Glomerular endothelial cell (primary cell): ENCODE data around the gene BTG3. TPM values are rescaled to one million over a fixed set of nuclear protein-coding genes. Genes with fewer than 3 reads are reported as not detected.

Experiments used
- DNase-seq: peaks from one replicate; pipeline ENCODE4 v3.0.0-alpha.2; 2011; ENCODE audit warnings: low read depth, low spot score; ENCODE audit errors: extremely low read depth
- total RNA-seq: library from RNA; depleted of rRNA; stranded (reverse); fragments of >200 nt; gene quantifications from 2 replicates; pipeline ENCODE4 v1.2.3, GENCODE V29; 2015

BTG3 gene
- total RNA-seq, 1 donor from 2014 or later, result 46.7 TPM

DNA sequence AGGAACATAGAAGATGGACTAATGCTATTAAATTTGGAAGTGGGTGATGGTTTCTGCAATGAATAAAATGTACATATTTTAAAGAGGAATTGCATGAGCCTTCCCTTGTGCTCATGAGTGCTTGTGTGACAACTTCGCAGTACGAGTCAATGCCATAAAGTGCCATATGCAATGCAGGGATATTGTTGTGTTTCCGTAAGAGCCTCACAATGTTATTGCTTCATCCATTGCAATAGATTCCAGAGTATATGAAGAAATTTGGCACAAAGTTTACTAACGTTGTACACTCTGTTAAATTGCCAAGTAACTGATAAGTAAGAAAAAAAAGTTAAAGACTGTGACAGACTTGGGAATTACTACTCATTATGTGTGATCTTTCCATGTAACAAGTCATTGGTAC lies 22.3 kb downstream of the BTG3 start:
- no peak for DNase-seq

DNA sequence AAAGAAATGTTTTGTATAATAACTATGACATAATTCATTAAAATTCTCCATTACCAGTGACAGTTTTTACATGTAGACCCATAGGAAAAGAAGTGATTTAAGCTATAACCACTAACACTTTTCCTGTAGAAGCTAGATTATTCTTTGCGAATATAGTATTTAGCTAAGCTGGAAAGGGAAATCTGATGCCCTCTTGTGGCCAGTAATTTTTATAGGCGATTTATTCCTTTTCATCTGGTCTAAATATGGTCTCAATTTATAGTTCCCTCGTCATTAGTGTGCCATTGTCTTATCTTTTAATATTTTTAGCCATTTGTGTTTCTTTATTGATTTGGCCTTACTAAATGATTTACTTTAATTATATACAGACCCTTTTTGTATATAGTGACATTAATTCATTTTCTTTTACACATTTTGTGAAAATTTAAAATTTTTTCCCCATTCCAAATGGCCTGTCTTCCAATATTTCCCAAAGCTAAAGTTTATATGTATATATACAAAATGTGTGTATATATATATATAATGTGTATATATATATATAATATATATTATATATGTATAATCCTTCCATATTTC lies 26.7 kb downstream of the BTG3 start:
- peak; percentile 36 for DNase-seq

DNA sequence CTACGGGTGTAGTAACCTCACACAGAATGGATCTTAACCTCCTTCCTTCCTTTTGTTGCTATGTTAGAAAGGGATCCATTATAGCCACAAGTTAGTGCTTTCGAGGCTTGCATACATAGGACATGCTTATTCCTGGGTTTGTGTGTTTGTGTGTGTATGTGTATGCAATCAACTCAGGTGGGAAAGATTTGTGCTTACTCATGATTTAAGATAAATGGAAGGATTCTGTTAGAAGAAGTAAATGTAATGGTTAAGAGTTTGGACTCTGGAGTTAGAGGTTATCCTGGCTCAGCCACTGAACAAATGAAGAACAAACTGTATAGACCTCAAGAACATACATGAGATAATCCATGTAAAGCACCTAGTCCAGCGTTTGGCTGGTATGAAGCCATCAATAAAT lies 28.8 kb downstream of the BTG3 start:
- DNase-seq, result no peak

DNA sequence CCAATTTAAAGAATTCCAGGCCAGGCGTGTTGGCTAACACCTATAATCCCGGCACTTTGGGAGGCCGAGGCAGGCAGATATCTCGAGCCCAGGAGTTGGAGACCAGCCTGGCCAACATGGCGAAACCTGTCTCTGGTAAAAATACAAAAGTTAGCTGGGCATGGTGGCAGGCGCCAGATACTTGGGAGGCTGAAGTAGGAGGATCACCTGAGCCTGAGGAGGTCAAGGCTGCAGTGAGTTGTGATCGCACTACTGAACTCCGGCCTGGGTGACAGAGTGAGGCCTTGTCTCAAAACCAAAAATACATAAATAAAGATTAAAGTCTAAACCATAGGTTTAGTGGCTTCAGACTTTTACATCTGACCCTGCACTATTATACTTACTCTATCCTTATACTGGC lies 32.4 kb downstream of the BTG3 start:
- DNase-seq, result no peak

- DNase-seq, result no peak
Measured at GRCh38 chr21:17578876-17579275, 33.8 kb downstream of the BTG3 start.

DNA sequence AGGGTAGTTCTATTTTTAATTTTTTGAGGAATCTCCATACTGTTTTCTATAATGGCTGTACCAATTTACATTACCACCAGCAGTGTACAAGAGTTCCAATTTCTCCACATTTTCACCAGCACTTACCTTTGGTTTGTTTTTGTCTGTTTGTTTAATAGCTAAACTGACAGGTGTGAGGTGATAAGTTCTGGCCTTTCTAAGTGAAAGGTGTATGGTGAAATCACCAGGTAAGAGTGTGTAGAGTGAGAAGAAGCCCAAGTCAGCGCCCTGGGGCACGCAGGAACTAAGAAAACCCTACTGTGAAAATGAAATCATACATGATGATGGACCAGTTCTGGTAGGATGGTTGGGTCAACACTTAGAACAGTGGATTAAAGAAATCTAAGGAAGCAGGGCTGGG lies 34.5 kb downstream of the BTG3 start:
- DNase-seq, result no peak

- DNase-seq, result no peak
Measured at GRCh38 chr21:17577701-17578100, 35.0 kb downstream of the BTG3 start.

GRCh38 chr21:17576080-17576835 lies 36.4 kb downstream of the BTG3 start:
- DNase-seq, result no peak

- no peak for DNase-seq
Measured at GRCh38 chr21:17575076-17575475, 37.6 kb downstream of the BTG3 start.

DNA sequence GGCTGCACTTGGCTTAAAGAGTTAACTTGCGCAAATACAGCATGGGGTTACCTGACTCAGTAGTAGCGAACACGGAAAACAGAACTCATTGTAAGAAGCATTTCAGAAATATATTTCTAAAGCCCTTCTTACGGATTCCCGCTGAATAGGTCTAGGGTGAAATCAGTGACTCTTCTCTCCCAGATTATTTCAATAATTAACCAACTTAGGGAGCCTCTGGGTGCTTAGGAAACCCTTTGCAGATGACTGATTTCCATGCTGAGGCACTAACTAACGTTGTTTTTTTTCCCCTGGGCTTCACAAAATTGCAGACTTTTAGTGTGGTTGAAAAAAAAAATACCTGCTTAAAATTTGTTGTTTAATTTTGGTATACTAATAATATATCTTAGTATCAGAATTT lies 40.3 kb downstream of the BTG3 start:
- no peak for DNase-seq

DNA sequence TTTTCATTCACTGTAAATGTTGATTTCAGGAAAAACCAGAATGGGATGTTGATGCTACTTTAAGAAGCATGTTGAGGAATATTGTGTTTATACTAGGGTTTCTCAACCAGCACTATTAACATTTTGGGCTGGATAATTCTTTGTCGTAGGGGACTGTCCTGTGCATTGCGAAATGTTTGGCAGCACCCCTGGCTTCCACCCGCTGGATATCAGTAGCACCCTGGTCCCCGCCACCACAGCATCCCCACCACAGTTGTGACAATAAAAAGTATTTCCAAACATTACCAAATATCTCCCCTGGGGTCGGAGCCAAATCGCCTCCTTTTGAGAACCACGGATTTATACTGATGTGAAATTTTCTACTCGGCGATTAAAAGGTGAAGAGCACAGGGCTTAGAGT lies 41.9 kb downstream of the BTG3 start:
- no peak for DNase-seq

DNA sequence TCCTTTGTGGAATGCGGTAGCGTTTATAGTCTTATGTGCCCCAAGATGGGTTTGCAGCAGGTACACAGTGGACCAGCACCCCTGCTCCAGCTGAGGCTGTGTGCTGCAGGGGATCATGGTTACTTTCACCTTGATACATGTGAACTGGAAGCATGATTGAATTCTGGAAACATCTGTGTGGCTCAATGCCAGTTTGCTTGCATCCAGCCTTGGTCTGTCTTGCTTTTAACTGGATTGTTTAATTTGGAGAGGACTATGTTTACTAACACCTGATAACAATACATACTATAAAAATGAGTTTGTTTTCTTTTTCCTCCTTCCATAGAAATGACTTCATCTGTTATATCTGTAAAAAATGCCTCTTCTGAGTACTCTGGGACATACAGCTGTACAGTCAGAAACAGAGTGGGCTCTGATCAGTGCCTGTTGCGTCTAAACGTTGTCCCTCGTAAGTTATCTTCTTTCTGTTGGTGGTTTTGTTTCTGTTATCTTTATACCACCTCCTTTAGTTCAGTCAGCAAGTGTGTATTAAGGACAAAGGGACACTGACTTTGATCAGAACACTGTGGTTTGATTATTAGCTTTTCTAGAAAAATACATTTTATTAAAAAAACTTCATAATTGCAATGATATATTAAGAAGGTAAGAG lies 52.2 kb downstream of the BTG3 start:
- no peak for DNase-seq

DNA sequence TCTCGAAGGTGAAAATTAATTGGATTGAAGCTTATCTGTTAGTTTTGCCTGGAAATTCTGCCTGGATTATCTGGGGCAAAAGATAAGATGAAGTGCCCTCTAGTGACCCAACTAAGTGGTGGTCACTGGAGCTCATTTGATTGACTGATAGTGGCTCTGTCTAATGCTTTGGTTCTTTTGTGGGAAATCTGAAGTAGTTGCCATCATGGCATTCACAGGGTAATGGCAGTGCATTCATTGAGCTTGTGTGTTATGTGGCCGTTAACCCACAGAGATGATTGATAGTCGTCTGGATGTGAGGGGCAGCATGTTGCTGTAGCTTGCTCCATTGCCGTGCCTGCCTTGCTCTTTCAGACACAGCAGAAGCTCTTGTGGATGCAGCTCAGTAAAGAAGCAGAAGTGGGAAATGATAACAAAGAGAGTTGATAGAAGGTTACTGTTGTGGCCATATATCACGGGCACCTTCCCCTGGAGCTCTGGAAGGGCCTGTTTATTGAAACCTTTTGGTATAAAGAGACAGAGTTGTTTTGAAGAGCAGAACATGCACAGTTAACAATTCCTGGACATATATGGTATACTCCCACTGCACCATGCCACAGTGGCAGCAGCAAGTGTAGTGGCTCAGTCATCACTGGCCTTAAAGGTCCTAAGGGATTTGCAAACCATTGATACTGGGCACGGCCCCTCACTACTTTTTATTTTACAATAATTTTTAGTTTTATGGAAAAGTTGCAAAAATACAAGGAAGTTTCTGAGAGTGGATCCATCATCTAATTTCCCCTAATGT lies 57.8 kb downstream of the BTG3 start:
- DNase-seq, result no peak

GRCh38 chr21:17554120-17554519 lies 58.6 kb downstream of the BTG3 start:
- DNase-seq, result no peak

DNA sequence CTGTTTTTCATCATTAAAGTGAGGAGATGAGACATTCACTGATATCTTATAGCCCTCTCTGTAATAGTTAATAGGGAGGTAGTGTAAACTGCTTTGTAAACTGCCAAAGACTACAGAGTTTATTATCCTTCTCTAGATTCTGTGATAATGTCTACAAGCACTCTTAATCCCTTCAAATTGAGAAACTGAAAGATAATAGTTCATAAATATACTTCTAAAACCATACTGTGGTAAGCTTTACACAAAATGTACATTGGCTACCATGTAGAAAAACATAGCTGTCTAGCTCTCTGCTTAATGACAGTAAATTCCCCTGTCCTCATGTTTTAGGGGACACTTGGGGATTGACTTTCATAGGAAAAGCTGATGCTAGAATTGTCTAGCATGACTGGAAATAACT lies 60.3 kb downstream of the BTG3 start:
- DNase-seq, result no peak

DNA sequence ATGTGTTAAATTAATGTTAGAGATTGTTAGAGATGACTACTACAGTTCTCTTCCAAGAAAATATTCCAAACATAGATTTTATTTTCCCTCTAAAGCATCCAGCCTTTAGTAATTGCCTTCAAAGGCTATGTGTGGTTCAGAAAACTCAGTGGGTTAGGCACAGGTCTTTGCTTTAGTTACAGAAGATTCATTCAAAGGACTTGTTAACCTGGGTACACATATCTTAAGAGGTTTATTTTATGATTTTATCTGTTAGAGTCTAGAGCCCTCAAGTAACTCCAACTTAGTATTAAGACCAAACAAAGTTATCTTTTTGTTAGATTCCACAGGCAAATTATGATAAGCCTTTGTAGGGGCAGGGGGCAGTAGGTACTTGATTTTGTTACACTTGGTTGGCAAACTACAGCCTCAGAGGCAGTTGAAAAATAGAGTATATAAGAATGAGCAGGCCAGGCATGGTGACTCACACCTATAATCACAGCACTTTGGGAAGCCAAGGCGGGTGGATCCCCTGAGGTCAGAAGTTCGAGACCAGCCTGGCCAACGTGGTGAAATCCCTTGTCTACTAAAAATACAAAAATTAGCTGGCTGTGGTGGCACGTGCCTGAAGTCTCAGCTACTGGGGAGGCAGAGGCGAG lies 61.9 kb downstream of the BTG3 start:
- DNase-seq, result no peak

DNA sequence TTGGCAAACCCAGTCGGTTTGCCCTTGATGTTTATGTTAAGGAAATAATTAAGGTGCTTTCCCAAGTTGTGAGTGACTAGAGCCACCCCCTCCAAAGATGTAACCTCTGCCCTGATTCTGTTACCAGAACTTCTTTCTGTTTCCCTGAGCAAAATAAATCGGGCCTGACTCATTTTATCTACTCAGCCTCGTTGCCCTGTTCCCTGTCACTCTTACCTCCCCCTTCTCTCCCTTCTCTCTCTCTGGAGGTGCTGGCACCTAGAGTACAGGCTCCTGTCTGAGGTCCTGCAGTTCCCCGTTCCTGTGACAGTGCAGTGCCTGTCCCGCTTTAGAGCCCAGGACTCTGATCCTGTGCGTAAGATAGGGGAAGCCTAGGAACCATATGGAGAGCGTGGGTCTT lies 64.4 kb downstream of the BTG3 start:
- no peak for DNase-seq

DNA sequence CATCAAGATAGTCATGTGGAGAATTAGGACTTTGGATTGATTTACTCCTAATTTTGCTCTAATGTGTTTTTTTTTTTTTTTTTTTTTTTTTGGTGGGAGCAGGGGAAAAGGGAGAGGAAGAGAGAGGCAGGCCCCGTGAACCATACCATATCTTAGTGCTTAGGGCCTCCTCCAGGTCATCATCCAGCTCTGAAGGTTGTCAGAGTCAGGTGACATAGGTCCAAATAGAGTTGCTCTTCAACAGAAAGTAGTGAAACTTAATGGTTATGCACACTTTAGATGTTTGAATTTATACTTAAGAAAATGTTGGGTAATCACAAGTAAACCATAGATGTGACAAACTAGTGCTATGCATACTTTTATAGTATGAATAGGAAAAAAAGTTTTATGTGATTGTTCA lies 67.7 kb downstream of the BTG3 start:
- DNase-seq, result no peak
